Activated CD4-positive, alpha-beta memory T cell treated with anti-CD3 and anti-CD28 coated beads for 36 hours (primary cell): ENCODE data around the gene SCN5A. TPM values are rescaled to one million over a fixed set of nuclear protein-coding genes. Genes with fewer than 3 reads are reported as not detected.

Experiments used
- CTCF ChIA-PET: fragments of 350-600 bp; sonication (Branson Sonifier 250); formaldehyde crosslinking; loops from one replicate; lab custom pipeline; 2021; ENCODE audit warnings: antibody characterized with exemption, inconsistent platforms; lab: Charles Lee
- POLR2A ChIA-PET: fragments of 350-600 bp; sonication (Branson Sonifier 250); formaldehyde crosslinking; loops from one replicate; lab custom pipeline; 2021; ENCODE audit warnings: antibody characterized with exemption; lab: Charles Lee
- DNase-seq: peaks from one replicate; pipeline ENCODE4 v3.0.0-alpha.2; 2020
- H3K27ac Mint-ChIP-seq: one replicate; pipeline ENCODE4 v1.8.0; 2021; ENCODE audit warnings: mixed read lengths
- H3K27me3 Mint-ChIP-seq: one replicate; pipeline ENCODE4 v1.8.0; 2021; ENCODE audit warnings: mixed read lengths
- H3K36me3 Mint-ChIP-seq: one replicate; pipeline ENCODE4 v1.8.0; 2021; ENCODE audit warnings: mixed read lengths
- H3K4me1 Mint-ChIP-seq: one replicate; pipeline ENCODE4 v1.8.0; 2021; ENCODE audit warnings: low read depth, mixed read lengths
- H3K4me3 Mint-ChIP-seq: one replicate; pipeline ENCODE4 v1.8.0; 2021; ENCODE audit warnings: mild to moderate bottlenecking, mixed read lengths
- H3K9me3 Mint-ChIP-seq: one replicate; pipeline ENCODE4 v1.8.0; 2021; ENCODE audit warnings: mixed read lengths
- intact Hi-C: fragments of 100-400 bp; cut with micrococcal nuclease; formaldehyde crosslinking; loops from one replicate; pipeline ENCODE4 v1.15.1; 2023
- total RNA-seq, 2 experiments: library from RNA; stranded (reverse); gene quantifications; one replicate each; pipeline ENCODE4 v1.2.3, GENCODE V29; 2021

The SCN5A gene
- total RNA-seq, 2 experiments from 2014 or later, result 0.12 to 0.34 TPM

GRCh38 chr3:38549486-38549885, 100.0 kb downstream of the SCN5A start:
- DNase-seq, result peak; percentile 2
- Mint-ChIP-seq H3K9me3 (peaks cover 5% of the 10 kb centered on the region), H3K27me3 (no peaks in the 10 kb centered on the region), H3K4me1 (no peaks in the 10 kb centered on the region), H3K27ac (no peak overlapping the region), H3K4me3 (no peak overlapping the region), H3K36me3 (no peaks in the 10 kb centered on the region)
- ChIA-PET POLR2A (no interaction called here), CTCF (no interaction called here)
- intact Hi-C loops, result no loop called here

- CTCF ChIA-PET, result no interaction called here
- intact Hi-C loops, result no loop called here
- Mint-ChIP-seq H3K27me3 (no peaks in the 10 kb centered on the region), H3K36me3 (no peaks in the 10 kb centered on the region), H3K4me1 (no peaks in the 10 kb centered on the region), H3K4me3 (no peak overlapping the region), H3K9me3 (peaks cover 3% of the 10 kb centered on the region), H3K27ac (no peak overlapping the region)
- peak; percentile 3 for DNase-seq
- POLR2A ChIA-PET, result no interaction called here
These were observed 100.4 kb downstream of the SCN5A start for GRCh38 chr3:38549082-38549481.

DNA sequence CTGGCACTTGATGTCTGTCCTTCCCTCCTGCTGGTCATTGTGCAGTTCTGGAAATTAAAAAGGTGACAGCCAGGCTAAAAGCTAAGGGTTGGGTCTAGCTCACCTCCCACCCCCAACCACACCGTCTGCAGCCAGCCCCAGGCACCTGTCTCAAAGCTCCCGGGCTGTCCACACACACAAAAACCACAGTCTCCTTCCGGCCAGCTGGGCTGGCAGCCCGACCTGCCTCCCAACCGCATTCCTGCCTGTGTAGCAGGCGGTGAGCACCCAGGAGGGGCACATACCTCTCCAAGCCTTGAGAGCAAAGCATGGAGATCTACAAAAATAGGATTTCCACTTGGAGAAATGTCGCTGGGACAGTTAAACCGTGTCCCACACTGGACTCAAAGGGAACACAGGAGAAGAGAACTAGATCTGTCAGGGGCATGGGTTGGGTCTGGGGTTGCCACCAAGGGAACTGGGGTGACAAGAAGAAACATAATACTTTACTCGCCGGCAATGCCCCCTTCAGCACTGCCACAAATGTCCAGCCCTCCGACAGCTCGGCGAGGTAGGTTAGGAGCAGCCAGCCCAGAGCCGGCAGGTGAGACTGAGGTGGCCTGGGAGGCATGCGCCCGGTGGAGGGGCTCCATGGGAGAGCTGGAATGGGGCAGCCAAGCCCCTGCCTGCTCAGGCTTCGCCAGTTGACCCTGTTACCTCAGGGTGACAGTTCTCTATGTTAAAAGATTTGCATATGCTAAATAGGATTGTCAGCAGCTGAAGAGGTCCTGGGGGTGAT, 101.1 kb downstream of the SCN5A start:
- H3K4me3 Mint-ChIP-seq, result no peak overlapping the region
- no peaks in the 10 kb centered on the region for H3K36me3 Mint-ChIP-seq
- no peaks in the 10 kb centered on the region for H3K27me3 Mint-ChIP-seq
- intact Hi-C loops, result no loop called here
- peak; percentile 3 for DNase-seq
- H3K27ac Mint-ChIP-seq, result no peak overlapping the region
- CTCF ChIA-PET, result no interaction called here
- no peaks in the 10 kb centered on the region for H3K9me3 Mint-ChIP-seq
- POLR2A ChIA-PET, result no interaction called here
- H3K4me1 Mint-ChIP-seq, result no peaks in the 10 kb centered on the region

DNA sequence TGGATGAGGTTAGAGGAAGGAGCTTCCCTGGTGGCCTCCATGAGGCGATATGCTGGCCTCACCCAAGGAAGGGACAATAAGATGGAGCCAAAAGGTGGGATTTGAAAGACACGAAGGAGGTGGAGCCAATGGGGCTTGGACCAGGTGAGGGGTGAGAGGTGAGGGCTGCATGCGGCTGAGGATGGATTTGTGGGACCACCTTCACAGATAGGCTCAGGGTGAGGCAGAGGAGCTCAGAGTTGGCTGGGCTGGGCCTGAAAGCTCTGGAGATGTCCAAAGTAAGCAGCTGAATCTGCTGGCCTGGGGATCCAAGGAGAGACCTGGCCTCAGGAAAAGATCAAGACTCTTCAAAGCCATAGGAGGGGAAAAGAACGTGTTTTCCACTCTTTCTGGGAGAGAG, 103.5 kb downstream of the SCN5A start:
- no peaks in the 10 kb centered on the region for H3K4me1 Mint-ChIP-seq
- H3K36me3 Mint-ChIP-seq, result no peaks in the 10 kb centered on the region
- intact Hi-C loops, result no loop called here
- H3K4me3 Mint-ChIP-seq, result no peak overlapping the region
- H3K27ac Mint-ChIP-seq, result no peak overlapping the region
- no peaks in the 10 kb centered on the region for H3K9me3 Mint-ChIP-seq
- DNase-seq, result no peak
- H3K27me3 Mint-ChIP-seq, result no peaks in the 10 kb centered on the region
- CTCF ChIA-PET, result no interaction called here
- POLR2A ChIA-PET, result no interaction called here

DNA sequence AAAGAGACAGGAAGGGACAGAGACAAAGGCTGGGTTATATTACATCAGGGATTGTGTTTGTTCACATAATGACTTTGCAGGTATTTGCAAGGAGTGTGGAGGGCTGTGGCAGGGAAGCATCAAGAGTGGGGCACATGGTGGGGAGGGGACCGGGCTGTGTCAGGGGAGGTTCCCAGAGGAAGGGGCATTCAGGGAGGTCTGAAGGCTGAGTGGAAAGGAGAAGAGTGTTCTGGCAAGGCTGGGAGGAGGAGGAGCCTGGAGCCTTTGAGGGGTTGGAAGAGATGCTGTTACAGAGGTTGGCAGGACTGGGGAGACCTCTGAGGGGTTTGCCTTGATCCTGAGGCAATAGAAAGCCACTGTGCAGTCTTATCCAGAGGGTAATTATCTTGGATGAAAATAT, 103.9 kb downstream of the SCN5A start:
- DNase-seq, result no peak
- no peaks in the 10 kb centered on the region for H3K27me3 Mint-ChIP-seq
- no peaks in the 10 kb centered on the region for H3K4me1 Mint-ChIP-seq
- no peaks in the 10 kb centered on the region for H3K9me3 Mint-ChIP-seq
- ChIA-PET CTCF (no interaction called here), POLR2A (no interaction called here)
- no peak overlapping the region for H3K4me3 Mint-ChIP-seq
- no peaks in the 10 kb centered on the region for H3K36me3 Mint-ChIP-seq
- intact Hi-C loops, result no loop called here
- H3K27ac Mint-ChIP-seq, result no peak overlapping the region

DNA sequence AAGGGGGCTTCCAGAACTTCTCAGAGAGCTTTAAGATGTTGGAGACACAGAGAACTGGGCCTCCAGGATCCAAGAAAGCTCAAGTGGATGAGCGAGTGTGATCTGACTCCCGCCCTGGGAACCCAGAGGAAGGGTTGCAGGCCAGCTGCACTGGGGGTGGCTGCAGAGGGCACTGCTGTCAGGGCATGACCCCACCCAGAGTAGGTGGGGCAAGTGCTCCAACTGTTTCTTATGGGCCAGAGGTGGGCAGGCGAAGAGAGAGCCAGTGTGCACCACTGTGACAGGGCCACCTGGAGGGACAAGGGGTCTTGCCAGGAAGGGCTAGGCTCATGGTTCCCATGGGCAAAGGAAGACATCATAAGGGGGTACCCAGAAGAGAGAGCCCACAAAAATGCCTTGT, 104.6 kb downstream of the SCN5A start:
- Mint-ChIP-seq H3K36me3 (no peaks in the 10 kb centered on the region), H3K27me3 (no peaks in the 10 kb centered on the region), H3K4me1 (no peaks in the 10 kb centered on the region), H3K27ac (no peak overlapping the region), H3K4me3 (no peak overlapping the region), H3K9me3 (no peaks in the 10 kb centered on the region)
- CTCF ChIA-PET, result no interaction called here
- POLR2A ChIA-PET, result no interaction called here
- peak; percentile 4 for DNase-seq
- intact Hi-C loops, result no loop called here

DNA sequence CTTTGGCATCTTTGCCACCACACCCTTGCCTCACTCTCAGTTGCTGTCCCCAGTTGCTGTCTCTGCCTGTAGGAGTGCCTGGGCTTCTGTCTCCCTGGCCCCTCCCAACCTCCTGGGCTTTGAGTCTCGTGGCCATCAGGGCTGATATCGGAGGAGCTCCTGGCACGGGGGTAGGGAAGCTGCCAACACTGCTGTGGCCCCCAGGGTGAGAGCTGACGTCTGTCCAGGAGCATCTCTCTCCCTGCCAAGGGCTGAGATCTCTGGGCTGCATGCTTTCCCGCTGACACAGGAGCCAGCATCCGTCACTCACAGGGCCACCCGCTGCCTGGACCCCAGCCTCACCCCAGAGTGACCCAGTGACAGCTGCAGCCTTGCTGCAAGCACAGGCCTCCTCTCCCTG, 105.9 kb downstream of the SCN5A start:
- intact Hi-C loops, result no loop called here
- no peak for DNase-seq
- Mint-ChIP-seq H3K9me3 (no peaks in the 10 kb centered on the region), H3K27me3 (no peaks in the 10 kb centered on the region), H3K27ac (no peak overlapping the region), H3K4me1 (no peaks in the 10 kb centered on the region), H3K36me3 (no peaks in the 10 kb centered on the region), H3K4me3 (no peak overlapping the region)
- POLR2A ChIA-PET, result no interaction called here
- CTCF ChIA-PET, result no interaction called here

DNA sequence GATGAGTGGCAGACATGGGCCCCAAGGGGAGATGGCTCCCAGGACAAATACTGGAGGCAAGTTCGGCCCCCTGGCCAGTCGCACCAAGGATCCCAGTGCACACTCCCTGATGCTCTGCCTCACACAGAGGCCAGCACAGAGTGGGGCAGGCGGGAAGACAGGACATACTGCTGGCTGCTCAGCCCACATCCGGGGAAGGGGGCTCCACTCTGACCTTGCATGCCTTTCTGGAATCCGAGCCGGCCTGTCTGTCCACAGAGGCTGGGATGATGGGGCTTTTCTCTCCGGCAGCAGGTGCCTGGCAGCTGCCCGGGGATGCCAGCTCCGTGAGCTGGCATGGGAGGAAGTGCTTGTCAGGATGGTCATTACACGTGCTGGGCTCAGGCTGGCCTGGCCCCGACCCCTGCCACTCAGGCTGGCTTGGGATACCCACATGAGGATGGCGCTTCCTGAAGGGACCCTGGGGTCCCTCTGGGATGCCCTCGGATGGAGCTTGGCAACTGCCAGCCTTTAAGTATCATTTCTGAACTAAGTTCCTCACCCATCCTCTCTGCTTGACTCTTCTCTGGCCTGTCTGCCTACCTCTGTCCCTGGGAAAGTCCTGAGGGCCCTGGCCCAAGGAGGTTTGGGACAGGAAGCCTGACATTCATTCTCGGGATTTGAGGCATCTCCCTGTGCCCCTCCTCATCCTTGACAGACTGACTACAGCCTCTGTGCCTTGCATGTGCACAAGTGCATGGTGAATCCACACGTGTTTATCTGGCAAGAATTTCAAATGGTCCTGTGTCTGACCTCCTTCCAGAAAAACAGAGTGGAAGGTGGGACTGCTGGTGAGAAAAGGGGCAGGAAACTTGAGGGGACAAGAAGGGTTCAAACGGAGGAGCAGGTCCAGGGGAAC, 106.8 kb downstream of the SCN5A start:
- CTCF ChIA-PET, result no interaction called here
- intact Hi-C loops, result no loop called here
- Mint-ChIP-seq H3K4me3 (no peak overlapping the region), H3K27me3 (no peaks in the 10 kb centered on the region), H3K36me3 (no peaks in the 10 kb centered on the region), H3K4me1 (no peaks in the 10 kb centered on the region), H3K9me3 (no peaks in the 10 kb centered on the region), H3K27ac (no peak overlapping the region)
- DNase-seq, result no peak
- POLR2A ChIA-PET, result no interaction called here

GRCh38 chr3:38541806-38542205, 107.7 kb downstream of the SCN5A start:
- Mint-ChIP-seq H3K4me3 (no peak overlapping the region), H3K36me3 (peaks cover under 1% of the 10 kb centered on the region), H3K27me3 (no peaks in the 10 kb centered on the region), H3K9me3 (no peaks in the 10 kb centered on the region), H3K4me1 (no peaks in the 10 kb centered on the region), H3K27ac (no peak overlapping the region)
- ChIA-PET POLR2A (no interaction called here), CTCF (interaction anchor here (0.9 kb wide), 1 partner anchor 20 kb away, joined by 3 read pairs; no protein-coding TSS in a partner anchor)
- no peak for DNase-seq
- intact Hi-C loops, result no loop called here

- Mint-ChIP-seq H3K27me3 (no peaks in the 10 kb centered on the region), H3K4me1 (peaks cover 3% of the 10 kb centered on the region), H3K27ac (no peak overlapping the region), H3K9me3 (no peaks in the 10 kb centered on the region), H3K4me3 (no peak overlapping the region), H3K36me3 (peaks cover 10% of the 10 kb centered on the region)
- ChIA-PET CTCF (interaction anchor here (1.7 to 2.7 kb wide), 2 partner anchors 17 to 112 kb away, joined by 4 to 12 read pairs; no protein-coding TSS in a partner anchor), POLR2A (no interaction called here)
- DNase-seq, result no peak
- intact Hi-C loops, result no loop called here
These were observed 110.6 kb downstream of the SCN5A start for GRCh38 chr3:38538773-38539353.

DNA sequence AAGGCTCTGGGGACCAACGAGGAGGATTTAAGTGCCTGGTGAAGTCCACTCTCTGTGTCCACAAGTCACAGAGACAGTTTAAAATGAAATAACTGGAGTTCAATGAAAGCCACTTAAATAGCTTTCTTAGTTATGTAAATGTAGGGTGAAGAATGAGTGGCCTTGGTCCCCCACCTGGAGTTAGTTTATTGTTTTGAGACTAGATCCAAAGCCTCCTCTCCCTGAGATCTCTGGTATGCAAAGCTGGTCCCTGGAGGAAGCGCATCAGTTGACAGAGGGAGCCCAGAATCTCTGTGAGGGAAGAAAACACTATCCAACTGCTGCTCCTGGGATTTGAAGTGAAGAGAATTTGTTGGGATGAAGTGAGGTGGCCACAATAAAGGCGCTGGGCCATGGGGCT, 112.8 kb downstream of the SCN5A start:
- peaks cover 10% of the 10 kb centered on the region for H3K36me3 Mint-ChIP-seq
- H3K4me3 Mint-ChIP-seq, result no peak overlapping the region
- peaks cover 3% of the 10 kb centered on the region for H3K4me1 Mint-ChIP-seq
- H3K27me3 Mint-ChIP-seq, result no peaks in the 10 kb centered on the region
- no peak for DNase-seq
- POLR2A ChIA-PET, result no interaction called here
- intact Hi-C loops, result no loop called here
- no peak overlapping the region for H3K27ac Mint-ChIP-seq
- CTCF ChIA-PET, result interaction anchor here (2.7 kb wide), 1 partner anchor 15 kb away, joined by 12 read pairs; no protein-coding TSS in a partner anchor
- H3K9me3 Mint-ChIP-seq, result no peaks in the 10 kb centered on the region

DNA sequence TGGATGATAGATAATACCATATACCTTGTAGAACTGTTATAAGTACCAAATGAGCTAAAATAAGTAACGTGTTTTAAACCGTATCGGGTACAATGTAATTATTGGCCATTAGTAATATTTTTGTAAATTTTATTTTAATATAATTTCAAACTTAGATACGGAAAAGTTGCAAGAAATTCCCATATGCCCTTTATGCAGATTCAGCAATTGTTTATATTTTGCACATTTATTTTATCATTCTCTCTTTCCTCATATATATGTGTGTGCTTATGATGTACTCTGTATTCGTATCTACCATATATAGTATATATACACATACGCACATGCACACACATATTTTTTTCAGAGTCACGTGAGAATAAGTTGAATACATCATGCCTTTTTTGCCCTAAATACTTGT, 114.9 kb downstream of the SCN5A start:
- DNase-seq, result no peak
- ChIA-PET CTCF (interaction anchor here (0.6 to 1.0 kb wide), 3 partner anchors 13 to 209 kb away, joined by 3 to 8 read pairs (median 3); no protein-coding TSS in a partner anchor), POLR2A (no interaction called here)
- intact Hi-C loops, result no loop called here
- Mint-ChIP-seq H3K27me3 (no peaks in the 10 kb centered on the region), H3K36me3 (peaks cover 19% of the 10 kb centered on the region), H3K27ac (no peak overlapping the region), H3K4me1 (peaks cover 3% of the 10 kb centered on the region), H3K4me3 (no peak overlapping the region), H3K9me3 (no peaks in the 10 kb centered on the region)
